Measurements from ENCODE around the gene OLFM1. TPM values are rescaled to one million over a fixed set of nuclear protein-coding genes. Genes with fewer than 3 reads are reported as not detected.
A peak's percentile ranks its signal among the peaks of the same experiment; 100 is the strongest.
"Not testable (repeated sequence)": the region's sequence is repeated elsewhere in the genome, so short reads cannot be mapped to it uniquely, and the experiment has no call there.

OLFM1 gene
- total RNA-seq, 1 experiment from 2014 or later = 0.12 TPM

GRCh38 chr9:135151757-135152613 is 64.5 kb downstream of the OLFM1 start:
- DNase-seq (ENCODE audit: low read depth) = no peak

- peak; percentile 6 for DNase-seq (ENCODE audit: low read depth)
These were observed 65.3 kb downstream of the OLFM1 start for GRCh38 chr9:135152614-135153334.

DNA sequence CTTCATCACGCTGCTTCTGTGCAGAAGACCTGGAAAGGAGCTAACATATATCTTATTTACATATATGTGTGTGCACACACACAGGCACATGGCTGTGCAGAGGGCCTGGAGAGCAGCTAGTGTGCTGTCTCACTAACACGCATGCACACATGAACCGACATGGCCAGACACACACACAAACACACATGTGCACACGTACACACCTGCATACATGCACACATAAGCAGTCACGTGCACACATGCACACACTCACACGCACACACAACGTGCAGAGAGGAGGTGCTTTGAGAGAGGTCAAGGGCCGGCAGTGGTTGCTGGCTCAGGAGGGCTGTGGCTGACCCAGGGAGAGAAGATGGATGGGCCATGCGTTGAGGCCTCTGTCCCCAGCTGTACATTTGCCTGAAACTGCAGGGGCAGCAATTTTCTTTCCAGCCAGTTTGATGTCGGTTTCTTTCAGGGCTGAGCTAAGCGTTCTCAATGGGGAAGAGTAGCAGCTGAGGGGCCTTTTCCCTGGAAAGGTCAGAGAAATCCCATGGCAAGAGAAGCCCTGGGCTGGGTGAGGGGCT is 66.7 kb downstream of the OLFM1 start:
- DNase-seq (ENCODE audit: low read depth) = no peak

DNA sequence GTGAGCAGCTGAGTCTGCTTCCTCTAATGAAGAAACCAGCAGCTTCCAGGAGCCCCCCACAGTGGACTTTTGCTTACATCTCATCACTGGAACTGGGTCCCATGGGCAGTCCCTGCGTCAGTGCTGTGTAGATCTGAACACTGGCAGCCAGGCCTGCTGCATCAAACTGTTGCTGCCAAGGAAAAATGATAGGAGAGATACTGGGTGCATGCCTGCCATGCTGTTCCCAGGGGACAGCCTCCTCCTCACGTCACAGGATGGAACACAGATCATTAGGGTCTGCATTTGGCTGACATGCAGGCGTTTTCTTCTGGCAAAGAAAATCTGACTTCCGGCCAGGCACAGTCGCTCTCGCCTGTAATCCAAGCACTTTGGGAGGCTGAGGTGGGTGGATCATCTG is 67.9 kb downstream of the OLFM1 start:
- no peak for DNase-seq (ENCODE audit: low read depth)

DNA sequence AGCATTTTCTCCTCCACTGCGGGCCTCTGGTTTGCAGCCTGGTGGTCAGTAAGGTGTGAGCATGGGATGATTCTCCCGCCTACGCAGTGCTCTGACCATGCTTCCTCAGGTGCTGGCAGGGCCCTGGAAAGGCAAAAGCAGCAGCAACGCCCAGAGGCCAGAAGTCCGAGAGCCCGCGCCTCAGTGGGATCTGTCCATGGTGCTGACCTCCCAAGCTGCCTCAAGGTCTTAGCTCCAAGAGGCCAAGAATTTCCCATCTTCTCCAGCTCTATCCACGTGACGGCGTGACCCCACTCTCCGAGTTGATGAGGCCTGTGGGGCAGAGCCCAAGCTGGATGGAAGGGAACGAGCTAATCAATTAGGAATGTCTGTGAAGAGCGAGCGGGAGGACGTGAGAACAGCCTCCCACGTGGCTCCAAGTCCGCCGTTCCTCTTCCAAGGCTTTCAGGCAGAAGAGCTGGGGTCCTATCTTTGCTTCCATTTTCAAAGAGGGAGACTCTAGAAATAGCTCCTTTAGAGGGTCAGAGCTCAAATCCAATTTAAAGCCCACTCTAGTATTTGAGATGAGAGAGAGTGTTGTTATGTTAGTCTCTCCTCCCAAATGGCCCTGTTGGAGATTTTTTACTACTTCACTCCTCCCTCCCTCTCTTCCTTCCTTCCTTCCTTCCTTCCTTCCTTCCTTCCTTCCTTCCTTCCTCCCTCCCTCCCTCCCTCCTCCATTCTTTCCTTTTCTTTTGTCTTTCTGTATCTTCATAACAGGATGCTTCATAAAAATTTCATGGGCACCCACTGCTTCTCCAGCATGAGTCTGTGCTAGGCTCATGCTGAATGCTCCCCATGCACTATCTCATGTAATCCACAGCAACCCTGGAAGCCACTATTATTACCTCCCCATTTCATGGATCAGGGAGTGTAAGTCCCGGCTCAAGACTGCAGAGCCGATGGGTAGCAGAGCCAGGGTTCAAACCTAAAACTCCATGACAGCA is 69.3 kb downstream of the OLFM1 start:
- peak; percentile 37 for DNase-seq (ENCODE audit: low read depth)

- no peak for DNase-seq (ENCODE audit: low read depth)
These were observed 70.5 kb downstream of the OLFM1 start for GRCh38 chr9:135157856-135158563.

- no peak for DNase-seq (ENCODE audit: low read depth)
These were observed 71.1 kb downstream of the OLFM1 start for GRCh38 chr9:135158564-135158937.

DNA sequence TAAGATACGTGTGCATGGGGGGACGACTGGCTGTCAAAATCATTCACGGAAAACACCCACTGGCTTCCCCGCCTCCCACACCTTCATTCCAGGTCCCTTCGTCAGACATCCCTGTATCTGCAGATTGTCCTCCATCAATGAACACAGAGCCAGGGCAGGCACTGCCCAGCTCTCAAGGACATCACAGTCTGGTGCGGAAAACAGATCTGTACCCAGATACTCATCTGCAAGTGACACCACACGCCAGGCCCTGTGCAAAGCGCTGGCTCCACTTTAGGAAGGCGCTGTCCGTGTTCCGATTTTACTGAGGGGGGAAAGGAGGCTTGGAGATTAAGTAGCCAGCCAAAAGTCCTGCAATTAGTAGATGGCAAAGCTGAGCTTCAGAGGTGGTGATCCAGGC is 72.3 kb downstream of the OLFM1 start:
- no peak for DNase-seq (ENCODE audit: low read depth)

DNA sequence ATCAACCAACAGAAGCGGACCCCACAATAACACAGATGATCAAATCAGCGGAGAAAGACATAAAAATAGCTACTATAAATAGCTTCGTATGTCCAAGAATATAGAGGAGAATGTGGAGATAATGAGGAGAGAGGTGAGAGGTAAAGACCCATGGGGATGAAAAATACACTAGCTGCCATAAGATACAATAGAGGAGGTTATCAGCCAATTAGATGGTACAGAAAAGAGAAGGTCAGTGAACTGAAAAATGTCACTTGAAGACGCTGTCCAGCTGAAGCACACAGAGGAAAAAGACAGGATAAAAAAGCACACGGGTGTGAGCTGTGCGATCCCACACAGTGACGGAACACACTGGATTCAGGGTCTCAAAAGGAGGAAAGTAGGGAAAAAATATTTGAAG is 73.4 kb downstream of the OLFM1 start:
- no peak for DNase-seq (ENCODE audit: low read depth)

GRCh38 chr9:135162599-135162998 is 75.1 kb downstream of the OLFM1 start:
- DNase-seq (ENCODE audit: low read depth) = not testable (repeated sequence)

DNA sequence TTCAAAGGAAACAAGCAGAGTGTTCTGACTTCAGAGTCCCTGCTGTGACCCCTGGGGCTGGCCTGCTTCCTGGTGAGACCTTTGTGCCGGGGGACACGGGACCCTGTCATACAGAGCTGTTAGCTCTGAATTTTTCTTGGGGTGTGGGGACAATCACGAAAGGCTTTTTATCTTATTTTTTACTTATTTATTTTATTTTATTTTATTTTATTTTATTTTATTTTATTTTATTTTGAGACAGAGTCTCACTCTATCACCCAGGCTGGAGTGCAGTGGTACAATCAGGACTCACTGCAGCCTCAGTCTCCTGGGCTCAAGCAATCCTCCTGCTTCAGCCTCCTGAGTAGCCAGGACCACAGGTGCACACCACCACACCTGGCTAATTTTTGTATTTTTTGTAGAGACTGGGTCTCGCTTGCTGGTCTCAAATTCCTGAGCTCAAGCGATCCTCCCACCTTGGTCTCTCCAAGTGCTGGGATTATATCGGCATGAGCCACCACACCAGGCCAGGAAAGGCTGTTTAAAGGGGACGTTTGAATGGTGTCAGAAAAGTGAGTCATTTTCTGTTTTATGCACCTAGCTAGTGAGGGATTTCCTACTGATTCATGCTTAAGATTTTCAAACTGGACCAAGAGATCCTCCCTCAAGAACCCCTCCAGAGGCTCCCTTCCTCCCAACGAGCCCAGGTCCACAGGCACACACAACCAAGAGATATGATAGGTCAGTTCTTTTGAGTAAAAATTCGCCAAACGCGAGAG is 75.7 kb downstream of the OLFM1 start:
- DNase-seq (ENCODE audit: low read depth) = no peak

- no peak for DNase-seq (ENCODE audit: low read depth)
These were observed 76.6 kb downstream of the OLFM1 start for GRCh38 chr9:135164036-135164435.

DNA sequence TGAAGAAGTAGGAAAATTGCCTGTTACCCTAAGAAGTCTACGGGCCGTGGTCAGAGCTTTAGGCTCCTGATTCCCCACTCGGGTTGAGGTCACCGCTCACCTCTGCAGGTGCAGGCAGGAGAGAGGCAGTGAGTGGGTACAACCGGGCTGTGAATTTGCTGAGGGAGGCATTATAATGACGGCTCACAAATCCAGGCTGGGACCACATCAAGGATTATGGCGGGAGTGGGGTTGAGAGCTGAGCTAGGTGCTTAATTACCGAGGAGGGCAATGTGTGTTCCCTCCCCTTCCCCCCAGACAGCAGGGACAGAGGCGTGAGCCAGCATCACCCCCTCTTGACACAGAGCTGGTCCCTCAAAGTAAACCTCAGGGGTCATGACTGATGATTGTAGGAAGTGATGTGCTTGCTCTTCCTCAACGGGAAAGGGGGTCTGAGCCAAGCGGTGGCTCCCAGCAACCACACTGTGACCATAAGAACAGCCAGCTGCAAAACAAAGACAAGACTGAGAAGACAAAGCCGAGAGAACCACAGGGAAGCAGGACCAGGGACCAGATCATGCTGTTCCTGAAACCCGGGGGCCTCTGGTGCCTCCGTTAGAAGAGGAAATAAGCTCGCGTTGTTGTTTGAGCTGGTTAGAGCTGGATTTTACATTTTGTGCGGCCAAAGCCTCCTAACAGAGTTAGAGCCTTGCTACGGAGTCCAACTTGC is 77.7 kb downstream of the OLFM1 start:
- no peak for DNase-seq (ENCODE audit: low read depth)

DNA sequence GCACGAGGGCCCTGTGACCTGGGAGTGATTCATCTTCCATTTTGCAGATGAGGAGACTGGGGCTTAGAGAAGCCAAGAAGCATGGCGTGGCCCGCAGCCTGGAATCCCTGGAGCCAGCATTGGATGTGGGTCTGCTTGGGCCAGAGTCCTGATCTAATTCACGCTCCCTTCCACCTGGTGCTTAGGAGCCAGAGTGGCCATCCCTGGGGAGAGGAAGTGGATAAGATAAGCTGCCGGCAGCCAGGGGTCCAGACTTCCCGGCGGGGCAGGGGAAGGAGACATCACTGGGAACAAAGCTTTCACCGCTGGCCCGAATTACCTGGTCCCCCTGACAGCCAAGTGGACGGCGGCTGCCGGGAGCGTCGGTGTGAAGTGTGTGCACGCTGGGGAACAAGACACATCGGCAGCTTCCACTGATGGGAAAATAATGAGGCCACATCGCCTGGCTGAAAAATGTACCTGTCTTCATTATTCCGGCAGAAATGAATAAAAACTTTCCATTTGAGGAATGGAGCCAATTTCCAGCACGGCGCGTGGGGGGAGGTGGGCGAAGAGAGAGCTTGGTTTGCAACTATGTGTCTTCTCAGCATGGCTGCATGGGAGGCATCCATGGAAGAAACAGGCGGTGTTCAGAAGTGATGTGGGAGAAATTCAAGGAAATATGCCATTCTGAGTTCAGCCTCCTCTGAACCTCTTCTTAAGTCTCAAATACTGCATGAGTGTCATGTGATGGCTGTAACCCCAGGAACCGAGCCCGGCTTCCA is 78.5 kb downstream of the OLFM1 start:
- no peak for DNase-seq (ENCODE audit: low read depth)

DNA sequence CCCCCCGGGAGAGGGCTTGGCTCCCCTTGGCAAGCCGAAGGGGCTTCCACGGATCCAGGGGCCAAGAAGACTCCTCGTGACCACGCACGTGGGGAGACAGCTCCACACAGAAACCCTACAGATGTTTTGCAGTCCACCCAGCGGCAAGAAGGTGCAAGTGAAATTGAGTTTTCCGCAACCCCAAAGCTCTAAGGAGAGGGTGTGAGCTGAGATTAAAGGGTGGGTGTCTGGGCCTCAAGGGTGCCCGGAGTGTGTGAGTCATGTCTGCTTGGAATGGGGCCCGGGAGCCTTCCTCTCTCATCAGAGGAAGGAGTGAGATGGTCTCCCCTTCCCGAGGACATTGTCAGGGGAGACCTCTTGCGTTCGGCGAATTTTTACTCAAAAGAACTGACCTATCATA is 79.1 kb downstream of the OLFM1 start:
- DNase-seq (ENCODE audit: low read depth) = no peak

DNA sequence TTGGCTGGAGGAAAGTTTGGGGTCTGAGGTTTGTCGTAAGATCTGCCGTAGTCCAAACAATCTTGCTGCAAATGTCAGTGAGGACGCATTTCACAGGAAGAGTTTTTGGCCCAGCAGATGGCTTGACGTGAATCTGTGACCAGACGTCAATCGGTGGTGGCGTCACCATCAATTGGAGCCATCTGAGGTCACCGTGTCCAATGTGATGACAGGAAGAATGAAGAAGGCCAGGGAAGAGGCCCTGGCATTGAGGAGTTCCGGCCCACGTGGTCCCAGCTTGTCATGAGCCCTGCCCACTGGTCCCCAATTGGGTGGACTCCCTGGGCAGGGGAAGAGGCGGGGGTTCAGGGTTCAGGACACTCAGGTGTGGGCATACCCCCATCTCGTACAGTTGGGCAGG is 79.9 kb downstream of the OLFM1 start:
- DNase-seq (ENCODE audit: low read depth) = no peak

GRCh38 chr9:135167849-135168655 is 80.6 kb downstream of the OLFM1 start:
- DNase-seq (ENCODE audit: low read depth) = no peak

DNA sequence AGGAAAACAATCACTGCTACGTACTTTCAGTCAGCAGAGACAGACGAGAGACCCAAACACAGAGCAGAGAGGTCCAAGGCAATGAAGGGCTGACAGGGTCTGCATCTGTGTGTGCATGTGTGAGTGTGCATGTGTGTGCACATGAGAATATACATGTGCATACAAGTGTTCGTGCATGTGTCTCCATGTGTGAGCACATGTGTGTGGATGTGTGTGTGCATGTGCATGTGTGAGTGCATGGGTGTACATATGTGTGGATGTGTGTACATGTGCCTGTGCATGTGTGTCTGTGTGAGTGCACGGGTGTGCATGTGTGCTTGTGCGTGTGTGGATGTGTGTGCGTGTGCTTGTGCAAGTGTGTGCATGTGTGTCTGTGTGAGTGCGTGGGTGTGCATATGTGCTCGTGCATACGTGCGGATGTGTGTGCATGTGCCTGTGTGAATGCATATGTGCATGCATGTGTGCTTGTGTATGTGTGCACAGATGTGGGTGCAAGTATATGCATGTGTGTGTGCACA is 82.3 kb downstream of the OLFM1 start:
- DNase-seq (ENCODE audit: low read depth) = no peak

All from RPMI7951 (cell line).